ENCODE results near the gene MOCS1.
A peak's percentile ranks its signal among the peaks of the same experiment; 100 is the strongest.

MOCS1 gene

GRCh38 chr6:39931607-39932006 lies 2.7 kb downstream of the MOCS1 start:
- no peaks in the 10 kb centered on the region for H3K27me3 ChIP-seq (ENCODE audit: control insufficient read depth, insufficient read depth, low read length)
- no peaks in the 10 kb centered on the region for H3K9me3 ChIP-seq (replicated peaks; ENCODE audit: low read length)
- no peaks in the 10 kb centered on the region for H3K36me3 ChIP-seq (ENCODE audit: insufficient read depth, low read length)
- H3K4me3 ChIP-seq (ENCODE audit: low read length), result no peak overlapping the region
- H3K4me2 ChIP-seq (ENCODE audit: low read length), result no peak overlapping the region
- no peak overlapping the region for H3K9ac ChIP-seq (ENCODE audit: low read depth, low read length)
- peaks cover 50% of the 10 kb centered on the region for H3K4me1 ChIP-seq (ENCODE audit: control insufficient read depth, insufficient read depth, low read length)

- Histone ChIP-seq H3K9me3 (replicated peaks; ENCODE audit: low read length) (no peaks in the 10 kb centered on the region), H3K4me3 (ENCODE audit: low read length) (no peak overlapping the region), H3K4me1 (ENCODE audit: control insufficient read depth, insufficient read depth, low read length) (peaks cover 50% of the 10 kb centered on the region), H3K36me3 (ENCODE audit: insufficient read depth, low read length) (peaks cover 9% of the 10 kb centered on the region), H3K27me3 (ENCODE audit: control insufficient read depth, insufficient read depth, low read length) (no peaks in the 10 kb centered on the region), H3K9ac (ENCODE audit: low read depth, low read length) (peak overlapping the region; percentile 13), H3K4me2 (ENCODE audit: low read length) (peak overlapping the region; percentile 44)
Measured at GRCh38 chr6:39930540-39930939, 3.7 kb downstream of the MOCS1 start.

GRCh38 chr6:39929733-39930461 lies 4.4 kb downstream of the MOCS1 start:
- Histone ChIP-seq H3K4me3 (ENCODE audit: low read length) (peak overlapping the region; percentile 0), H3K9me3 (replicated peaks; ENCODE audit: low read length) (no peaks in the 10 kb centered on the region), H3K27me3 (ENCODE audit: control insufficient read depth, insufficient read depth, low read length) (no peaks in the 10 kb centered on the region), H3K36me3 (ENCODE audit: insufficient read depth, low read length) (peaks cover 14% of the 10 kb centered on the region), H3K9ac (ENCODE audit: low read depth, low read length) (peak overlapping the region; percentile 13), H3K4me2 (ENCODE audit: low read length) (peak overlapping the region; percentile 44), H3K4me1 (ENCODE audit: control insufficient read depth, insufficient read depth, low read length) (peaks cover 50% of the 10 kb centered on the region)

- Histone ChIP-seq H3K36me3 (ENCODE audit: insufficient read depth, low read length) (peaks cover 20% of the 10 kb centered on the region), H3K4me2 (ENCODE audit: low read length) (peak overlapping the region; percentile 44), H3K27me3 (ENCODE audit: control insufficient read depth, insufficient read depth, low read length) (no peaks in the 10 kb centered on the region), H3K9ac (ENCODE audit: low read depth, low read length) (no peak overlapping the region), H3K9me3 (replicated peaks; ENCODE audit: low read length) (no peaks in the 10 kb centered on the region), H3K4me1 (ENCODE audit: control insufficient read depth, insufficient read depth, low read length) (peaks cover 50% of the 10 kb centered on the region), H3K4me3 (ENCODE audit: low read length) (no peak overlapping the region)
Measured at GRCh38 chr6:39929039-39929732, 5.1 kb downstream of the MOCS1 start.

- Histone ChIP-seq H3K4me1 (ENCODE audit: control insufficient read depth, insufficient read depth, low read length) (peaks cover 36% of the 10 kb centered on the region), H3K36me3 (ENCODE audit: insufficient read depth, low read length) (peaks cover 37% of the 10 kb centered on the region), H3K27me3 (ENCODE audit: control insufficient read depth, insufficient read depth, low read length) (no peaks in the 10 kb centered on the region), H3K4me2 (ENCODE audit: low read length) (no peak overlapping the region), H3K9me3 (replicated peaks; ENCODE audit: low read length) (no peaks in the 10 kb centered on the region), H3K4me3 (ENCODE audit: low read length) (no peak overlapping the region), H3K9ac (ENCODE audit: low read depth, low read length) (no peak overlapping the region)
Measured at GRCh38 chr6:39927159-39927558, 7.1 kb downstream of the MOCS1 start.

GRCh38 chr6:39926668-39927067 lies 7.6 kb downstream of the MOCS1 start:
- Histone ChIP-seq H3K36me3 (ENCODE audit: insufficient read depth, low read length) (peaks cover 37% of the 10 kb centered on the region), H3K4me1 (ENCODE audit: control insufficient read depth, insufficient read depth, low read length) (peaks cover 35% of the 10 kb centered on the region), H3K9ac (ENCODE audit: low read depth, low read length) (no peak overlapping the region), H3K27me3 (ENCODE audit: control insufficient read depth, insufficient read depth, low read length) (no peaks in the 10 kb centered on the region), H3K4me2 (ENCODE audit: low read length) (no peak overlapping the region), H3K4me3 (ENCODE audit: low read length) (no peak overlapping the region), H3K9me3 (replicated peaks; ENCODE audit: low read length) (no peaks in the 10 kb centered on the region)

- Histone ChIP-seq H3K27me3 (ENCODE audit: control insufficient read depth, insufficient read depth, low read length) (no peaks in the 10 kb centered on the region), H3K9me3 (replicated peaks; ENCODE audit: low read length) (no peaks in the 10 kb centered on the region), H3K4me1 (ENCODE audit: control insufficient read depth, insufficient read depth, low read length) (peaks cover 30% of the 10 kb centered on the region), H3K36me3 (ENCODE audit: insufficient read depth, low read length) (peaks cover 37% of the 10 kb centered on the region), H3K9ac (ENCODE audit: low read depth, low read length) (no peak overlapping the region), H3K4me2 (ENCODE audit: low read length) (no peak overlapping the region), H3K4me3 (ENCODE audit: low read length) (no peak overlapping the region)
Measured at GRCh38 chr6:39925931-39926290, 8.4 kb downstream of the MOCS1 start.

GRCh38 chr6:39925191-39925930 lies 8.9 kb downstream of the MOCS1 start:
- Histone ChIP-seq H3K4me3 (ENCODE audit: low read length) (no peak overlapping the region), H3K9ac (ENCODE audit: low read depth, low read length) (no peak overlapping the region), H3K9me3 (replicated peaks; ENCODE audit: low read length) (no peaks in the 10 kb centered on the region), H3K4me2 (ENCODE audit: low read length) (no peak overlapping the region), H3K36me3 (ENCODE audit: insufficient read depth, low read length) (peaks cover 38% of the 10 kb centered on the region), H3K27me3 (ENCODE audit: control insufficient read depth, insufficient read depth, low read length) (no peaks in the 10 kb centered on the region), H3K4me1 (ENCODE audit: control insufficient read depth, insufficient read depth, low read length) (peaks cover 24% of the 10 kb centered on the region)

- Histone ChIP-seq H3K9me3 (replicated peaks; ENCODE audit: low read length) (no peaks in the 10 kb centered on the region), H3K9ac (ENCODE audit: low read depth, low read length) (no peak overlapping the region), H3K27me3 (ENCODE audit: control insufficient read depth, insufficient read depth, low read length) (no peaks in the 10 kb centered on the region), H3K4me3 (ENCODE audit: low read length) (no peak overlapping the region), H3K4me1 (ENCODE audit: control insufficient read depth, insufficient read depth, low read length) (peaks cover 14% of the 10 kb centered on the region), H3K4me2 (ENCODE audit: low read length) (no peak overlapping the region), H3K36me3 (ENCODE audit: insufficient read depth, low read length) (peaks cover 39% of the 10 kb centered on the region)
Measured at GRCh38 chr6:39924283-39924682, 10.0 kb downstream of the MOCS1 start.

GRCh38 chr6:39923861-39924260 lies 10.4 kb downstream of the MOCS1 start:
- no peak overlapping the region for H3K9ac ChIP-seq (ENCODE audit: low read depth, low read length)
- H3K4me2 ChIP-seq (ENCODE audit: low read length), result no peak overlapping the region
- H3K9me3 ChIP-seq (replicated peaks; ENCODE audit: low read length), result no peaks in the 10 kb centered on the region
- peaks cover 39% of the 10 kb centered on the region for H3K36me3 ChIP-seq (ENCODE audit: insufficient read depth, low read length)
- peaks cover 10% of the 10 kb centered on the region for H3K4me1 ChIP-seq (ENCODE audit: control insufficient read depth, insufficient read depth, low read length)
- H3K27me3 ChIP-seq (ENCODE audit: control insufficient read depth, insufficient read depth, low read length), result no peaks in the 10 kb centered on the region
- H3K4me3 ChIP-seq (ENCODE audit: low read length), result no peak overlapping the region

- H3K27me3 ChIP-seq (ENCODE audit: control insufficient read depth, insufficient read depth, low read length), result no peaks in the 10 kb centered on the region
- H3K9me3 ChIP-seq (replicated peaks; ENCODE audit: low read length), result no peaks in the 10 kb centered on the region
- no peak overlapping the region for H3K9ac ChIP-seq (ENCODE audit: low read depth, low read length)
- peaks cover 39% of the 10 kb centered on the region for H3K36me3 ChIP-seq (ENCODE audit: insufficient read depth, low read length)
- H3K4me2 ChIP-seq (ENCODE audit: low read length), result no peak overlapping the region
- peaks cover 9% of the 10 kb centered on the region for H3K4me1 ChIP-seq (ENCODE audit: control insufficient read depth, insufficient read depth, low read length)
- no peak overlapping the region for H3K4me3 ChIP-seq (ENCODE audit: low read length)
Measured at GRCh38 chr6:39923394-39923793, 10.9 kb downstream of the MOCS1 start.

Measured in skeletal muscle satellite cell (primary cell).